IMR-90 (cell line): ENCODE results near the gene DCUN1D2. TPM values are rescaled to one million over a fixed set of nuclear protein-coding genes. Genes with fewer than 3 reads are reported as not detected.

Experiments
- ATAC-seq: fragments of 200-7000 bp; cut with Tn5 transposase; 2 replicates; pipeline ENCODE4 v1.9.1; 2020; ENCODE audit warnings: low read depth, mild to moderate bottlenecking, moderate library complexity
- BruUV-seq: library from RNA; stranded (reverse); fragments of 400-500 nt; replicated peaks from 2 replicates; lab custom pipeline; 2021; lab: Mats Ljungman, UMichigan
- CTCF ChIA-PET: fragments of 300-600 bp; formaldehyde crosslinking; extraction: SDS; loops from one replicate; lab custom pipeline; 2021; ENCODE audit warnings: antibody characterized with exemption; lab: Yijun Ruan, JAX
- POLR2A ChIA-PET: fragments of 300-600 bp; sonication (Branson Sonifier 250); formaldehyde crosslinking; loops from one replicate; lab custom pipeline; 2022; ENCODE audit warnings: antibody characterized with exemption; ENCODE audit not compliant: unreplicated experiment; lab: Charles Lee
- DNase-seq: peaks from one replicate; pipeline ENCODE4 v3.0.0; 2013
- H2AFZ ChIP-seq: replicated peaks from 2 replicates; pipeline ENCODE3; 2013; ENCODE audit warnings: low read length, mild to moderate bottlenecking; ENCODE audit not compliant: poor library complexity
- H2AK5ac ChIP-seq: 2 replicates; pipeline ENCODE4 v1.6.1; 2013; ENCODE audit warnings: low read depth, low read length, inconsistent platforms
- H2AK9ac ChIP-seq: replicated peaks from 2 replicates; pipeline ENCODE3; 2013; ENCODE audit warnings: mild to moderate bottlenecking, low read depth, low read length, moderate library complexity; ENCODE audit not compliant: poor library complexity
- H2BK120ac ChIP-seq: 2 replicates; pipeline ENCODE4 v1.6.1; 2013; ENCODE audit warnings: low read depth, low read length, inconsistent platforms
- H2BK15ac ChIP-seq: 3 replicates; pipeline ENCODE4 v1.6.1; 2013; ENCODE audit warnings: low read depth, low read length, inconsistent platforms
- H2BK20ac ChIP-seq: 2 replicates; pipeline ENCODE4 v1.6.1; 2013; ENCODE audit warnings: low read depth, mild to moderate bottlenecking, inconsistent platforms, low read length, moderate library complexity
- H2BK5ac ChIP-seq: 2 replicates; pipeline ENCODE4 v1.6.1; 2013; ENCODE audit warnings: mild to moderate bottlenecking, low read depth, low read length, inconsistent platforms; ENCODE audit not compliant: poor library complexity, severe bottlenecking
- H3K14ac ChIP-seq: replicated peaks from 2 replicates; pipeline ENCODE4 v1.6.1; 2013; ENCODE audit warnings: low read depth, low read length, inconsistent platforms
- H3K18ac ChIP-seq: 2 replicates; pipeline ENCODE4 v1.6.1; 2013; ENCODE audit warnings: low read depth, low read length, control low read depth
- H3K23ac ChIP-seq: 2 replicates; pipeline ENCODE4 v1.6.1; 2013; ENCODE audit warnings: low read depth, low read length, inconsistent platforms
- H3K27ac ChIP-seq: 2 replicates; pipeline ENCODE4 v1.5.1; 2013; ENCODE audit warnings: mild to moderate bottlenecking, control low read depth, low read length; ENCODE audit not compliant: insufficient read depth
- H3K27me3 ChIP-seq: 2 replicates; pipeline ENCODE4 v1.6.1; 2013; ENCODE audit warnings: low read length; ENCODE audit not compliant: control insufficient read depth, insufficient read depth
- H3K36me3 ChIP-seq: 2 replicates; pipeline ENCODE4 v1.6.1; 2013; ENCODE audit warnings: low read length, mixed read lengths; ENCODE audit not compliant: control insufficient read depth, insufficient read depth
- H3K4ac ChIP-seq: 2 replicates; pipeline ENCODE4 v1.6.1; 2013; ENCODE audit warnings: low read depth, low read length, inconsistent platforms
- H3K4me1 ChIP-seq: 2 replicates; pipeline ENCODE4 v1.6.1; 2013; ENCODE audit warnings: low read length, mixed read lengths; ENCODE audit not compliant: control insufficient read depth, insufficient read depth
- H3K4me2 ChIP-seq: 2 replicates; pipeline ENCODE4 v1.6.1; 2013; ENCODE audit warnings: low read depth, mild to moderate bottlenecking, control low read depth, low read length, moderate library complexity
- H3K4me3 ChIP-seq: 2 replicates; pipeline ENCODE4 v1.5.1; 2013; ENCODE audit warnings: low read depth, mild to moderate bottlenecking, control low read depth, low read length, moderate library complexity; ENCODE audit not compliant: insufficient read depth
- H3K56ac ChIP-seq: 2 replicates; pipeline ENCODE4 v1.6.1; 2013; ENCODE audit warnings: low read length, inconsistent platforms; ENCODE audit not compliant: insufficient read depth; ENCODE audit errors: extremely low read depth
- H3K79me1 ChIP-seq, 2 experiments: 2 replicates each; pipeline ENCODE4 v1.6.1; 2013; ENCODE audit warnings: low read length in 2 of 2, inconsistent platforms in 1 of 2, low read depth in 1 of 2
- H3K9ac ChIP-seq: 2 replicates; pipeline ENCODE4 v1.6.1; 2013; ENCODE audit warnings: low read depth, low read length, control low read depth
- H3K9me1 ChIP-seq: 2 replicates; pipeline ENCODE4 v1.6.1; 2013; ENCODE audit warnings: low read length, inconsistent platforms; ENCODE audit not compliant: insufficient read depth
- H3K9me3 ChIP-seq: 2 replicates; pipeline ENCODE4 v1.6.1; 2013; ENCODE audit warnings: low read length; ENCODE audit not compliant: control insufficient read depth, insufficient read depth
- H4K20me1 ChIP-seq: 2 replicates; pipeline ENCODE4 v1.6.1; 2013; ENCODE audit warnings: low read length, inconsistent platforms; ENCODE audit not compliant: insufficient read depth
- H4K5ac ChIP-seq: 2 replicates; pipeline ENCODE4 v1.6.1; 2013; ENCODE audit warnings: mild to moderate bottlenecking, low read depth, low read length, control low read depth
- H4K8ac ChIP-seq, 2 experiments: 2 replicates each; pipeline ENCODE4 v1.6.1; 2013; ENCODE audit warnings: low read depth in 2 of 2, low read length in 2 of 2, control low read depth in 1 of 2, inconsistent platforms in 1 of 2
- H4K91ac ChIP-seq: 2 replicates; pipeline ENCODE4 v1.6.1; 2013; ENCODE audit warnings: low read depth, low read length, inconsistent platforms; ENCODE audit not compliant: insufficient read depth
- CEBPB ChIP-seq: IDR thresholded peaks from 2 replicates; pipeline ENCODE4 v1.6.1; 2012; ENCODE audit warnings: low read depth, low read length, improper control_type of control experiment
- CHD1 ChIP-seq: IDR thresholded peaks from 2 replicates; pipeline ENCODE4 v1.6.1; 2012; ENCODE audit warnings: low read depth, low read length, improper control_type of control experiment
- CTCF ChIP-seq: conservative IDR thresholded peaks from 2 replicates; pipeline ENCODE4 v1.5.1; 2012; ENCODE audit warnings: mild to moderate bottlenecking, low read depth, low read length, improper control_type of control experiment
- FOS ChIP-seq: fragments of 150-350 bp; IDR thresholded peaks from 2 replicates; pipeline ENCODE4 v1.6.1; 2016; ENCODE audit warnings: low read depth, low read length
- MAZ ChIP-seq: IDR thresholded peaks from 2 replicates; pipeline ENCODE4 v1.6.1; 2012; ENCODE audit warnings: low read depth, mild to moderate bottlenecking, low read length, improper control_type of control experiment, moderate library complexity, borderline replicate concordance
- MXI1 ChIP-seq: IDR thresholded peaks from 2 replicates; pipeline ENCODE4 v1.6.1; 2012; ENCODE audit warnings: low read depth, mild to moderate bottlenecking, low read length, moderate library complexity, borderline replicate concordance
- RAD21 ChIP-seq: IDR thresholded peaks from 2 replicates; pipeline ENCODE4 v1.6.1; 2012; ENCODE audit warnings: low read length, improper control_type of control experiment
- RCOR1 ChIP-seq: IDR thresholded peaks from 2 replicates; pipeline ENCODE4 v1.6.1; 2012; ENCODE audit warnings: mild to moderate bottlenecking, low read length, improper control_type of control experiment; ENCODE audit not compliant: insufficient replicate concordance
- RFX5 ChIP-seq: IDR thresholded peaks from 2 replicates; pipeline ENCODE4 v1.8.0; 2012; ENCODE audit warnings: low read depth, mild to moderate bottlenecking, low read length, moderate library complexity
- SMC3 ChIP-seq: fragments of 150-350 bp; IDR thresholded peaks from 2 replicates; pipeline ENCODE4 v1.6.1; 2016; ENCODE audit warnings: low read depth, mild to moderate bottlenecking, antibody characterized with exemption, low read length, moderate library complexity
- WGBS, 2 experiments: methylation state at CpG; one replicate each; pipeline versions ENCODE4 v1.1.5 to v1.1.7; 2013; ENCODE audit warnings: missing lambda C conversion rate in 2 of 2; ENCODE audit not compliant: insufficient read length in 1 of 2; ENCODE audit errors: extremely low coverage in 2 of 2; 5-methylcytosine and 5-hydroxymethylcytosine counted together
- dilution Hi-C: fragments of 300-500 bp; cut with HindIII; formaldehyde crosslinking; loops from one replicate; pipeline ENCODE4 v1.14.3; 2018; ENCODE audit warnings: low sequenced_read_pairs; ENCODE audit not compliant: unreplicated experiment
- in situ Hi-C: fragments of 300-500 bp; cut with MboI; formaldehyde crosslinking; loops from 3 replicates; pipeline ENCODE4 v1.14.3; 2019; ENCODE audit warnings: low sequenced_read_pairs, inconsistent platforms, mixed read lengths
- intact Hi-C: fragments of 100-400 bp; cut with micrococcal nuclease; formaldehyde crosslinking; loops from 2 replicates; pipeline ENCODE4 v1.10.0; 2022
- polyA plus RNA-seq, 3 experiments: library from polyadenylated mRNA; depleted of rRNA; stranded (reverse); fragments of >200 nt; gene quantifications; 2 replicates each; pipeline ENCODE4 v1.2.3, GENCODE V29; 2012; ENCODE audit warnings: low replicate concordance in 1 of 3
- total RNA-seq: library from RNA; depleted of rRNA; stranded (reverse); fragments of >200 nt; gene quantifications from 2 replicates; pipeline ENCODE4 v1.2.3, GENCODE V29; 2012

DCUN1D2 gene
- total and polyA plus RNA-seq, 2 of the 4 experiments (the other 2 are of a cell fraction) = 8.1 to 11.5 TPM

DNA sequence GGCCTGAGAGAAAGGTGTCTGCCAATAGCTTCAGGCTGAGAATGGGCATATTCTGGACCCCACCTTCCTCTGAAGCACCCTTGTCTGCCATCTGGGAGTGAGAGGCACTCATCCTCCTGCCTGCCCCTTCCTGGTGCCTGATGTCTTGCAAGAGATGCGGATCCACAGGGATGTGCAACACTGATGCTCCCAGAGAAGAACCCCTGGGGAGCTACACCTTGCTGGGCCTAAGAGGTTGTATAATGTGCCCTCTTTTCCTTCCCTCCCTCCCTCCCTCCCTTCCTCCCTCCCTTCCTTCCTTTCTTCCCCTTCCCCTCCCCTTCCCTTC lies 71.8 kb downstream of the DCUN1D2 start:
- POLR2A ChIA-PET = no interaction called here
- CTCF ChIA-PET = no interaction called here

More for the DNA sequence above, 71.8 kb downstream of the DCUN1D2 start:
- ATAC-seq (no peak), DNase-seq (no peak)
- H3K27ac ChIP-seq = no peak overlapping the region
- no peaks in the 10 kb centered on the region for H4K20me1 ChIP-seq
- no peak overlapping the region for H3K14ac ChIP-seq
- H2AK5ac ChIP-seq = peak overlapping the region; percentile 72; the same call in 1 of the 2 replicates
- no peak for TF ChIP-seq SMC3
- TF ChIP-seq FOS = no peak
- no peak for TF ChIP-seq RAD21
- TF ChIP-seq MAZ = no peak
- TF ChIP-seq CHD1 = no peak
- no peak for TF ChIP-seq RCOR1
- no peak for TF ChIP-seq MXI1
- TF ChIP-seq RFX5 = no peak
- TF ChIP-seq CEBPB = no peak
- no peak for TF ChIP-seq CTCF
- no peak overlapping the region for H3K4me2 ChIP-seq
- no peak overlapping the region for H3K18ac ChIP-seq
- H2BK20ac ChIP-seq = no peak overlapping the region
- no peak overlapping the region for H4K5ac ChIP-seq
- peaks cover 3% of the 10 kb centered on the region; the same call in 1 of the 2 replicates for H3K27me3 ChIP-seq
- H2BK5ac ChIP-seq = no peak overlapping the region
- H2AFZ ChIP-seq = no peak overlapping the region
- H3K9me3 ChIP-seq = no peaks in the 10 kb centered on the region
- dilution Hi-C loops = no loop called here
- in situ Hi-C loops = no loop called here
- no peak overlapping the region for H3K4me3 ChIP-seq
- H3K79me1 ChIP-seq = no peaks in the 10 kb centered on the region
- BruUV-seq = no TSS peak
- no peak overlapping the region for H4K8ac ChIP-seq
- no peak overlapping the region for H3K56ac ChIP-seq
- WGBS, 2 experiments = no CpG with 5 or more reads among the region's 1 CpG
- no peak overlapping the region for H2AK9ac ChIP-seq
- intact Hi-C loops = no loop called here
- no peaks in the 10 kb centered on the region for H3K9me1 ChIP-seq
- no peaks in the 10 kb centered on the region for H3K36me3 ChIP-seq
- H3K23ac ChIP-seq = no peak overlapping the region
- H3K4me1 ChIP-seq = peaks cover 9% of the 10 kb centered on the region
- no peak overlapping the region; the same call in 1 of the 2 replicates for H4K91ac ChIP-seq
- H2BK120ac ChIP-seq = no peak overlapping the region
- no peak overlapping the region for H3K4ac ChIP-seq
- no peak overlapping the region for H3K9ac ChIP-seq
- H2BK15ac ChIP-seq = no peak overlapping the region
